Motor neuron (in vitro differentiated cells): Measurements from ENCODE around the gene WASF2. TPM values are rescaled to one million over a fixed set of nuclear protein-coding genes. Genes with fewer than 3 reads are reported as not detected.

Experiments
- ATAC-seq, 8 experiments: fragments of 200-7000 bp; cut with Tn5 transposase; replicated peaks in 6 of 8; 2 replicates each; pipeline ENCODE4 v1.8.0; 2021; ENCODE audit warnings: mild to moderate bottlenecking in 8 of 8, moderate library complexity in 8 of 8
- H3K27ac ChIP-seq, 2 donors: fragments of 250-450 bp; sonication (Bioruptor Pico); 2 replicates each; pipeline ENCODE4 v1.9.0; 2021; ENCODE audit warnings: antibody characterized with exemption in 2 of 2, mild to moderate bottlenecking in 2 of 2, moderate library complexity in 1 of 2
- H3K4me1 ChIP-seq, 2 donors: fragments of 250-450 bp; sonication (Bioruptor Pico); replicated peaks in 1 of 2; 2 replicates each; pipeline ENCODE4 v1.6.1; 2021; ENCODE audit warnings: antibody characterized with exemption in 2 of 2, mild to moderate bottlenecking in 2 of 2, moderate library complexity in 1 of 2
- H3K4me3 ChIP-seq, 5 donors: fragments of 250-450 bp; sonication (Bioruptor Pico); 2 replicates each; pipeline ENCODE4 v1.9.0; 2021; ENCODE audit warnings: antibody characterized with exemption in 5 of 5, mild to moderate bottlenecking in 5 of 5, moderate library complexity in 4 of 5
- WGBS, 10 experiments: fragments of 450-650 bp; shearing (Covaris generic); methylation state at CpG; one replicate each; pipeline ENCODE4 v1.0.0; 2022; 5-methylcytosine and 5-hydroxymethylcytosine counted together
- in situ Hi-C, 9 experiments: fragments of 400-800 bp; cut with MboI; loops; one replicate each; pipeline ENCODE4 v1.15.0; 2021; ENCODE audit warnings: low sequenced_read_pairs in 9 of 9, low pct_unique_long_range_greater_than_20kb in 2 of 9; ENCODE audit not compliant: unreplicated experiment in 9 of 9
- total RNA-seq, 8 experiments: library from RNA; unstranded; fragments of 300-600 nt; gene quantifications; 2 replicates each; pipeline versions ENCODE4 v1.2.3 to v1.2.4, GENCODE V29; 2022

Gene WASF2
- total RNA-seq, 8 experiments from 2014 or later = 11.8 to 38.3 (median 22.4) TPM

GRCh38 chr1:27366411-27367159 lies 123.4 kb downstream of the WASF2 start, which contains the start of gene MAP3K6:
TSS of gene MAP3K6 (minus strand) at chr1:27366961. CDS start at chr1:27366597, 364 bp downstream.
- in situ Hi-C loops = no loop called here
- H3K4me1 ChIP-seq = peaks cover 7 to 15% of the 10 kb centered on the region in 2 donors
- ATAC-seq = peak; percentile 55 to 84 (median 66)
- 0 to 8% (median 0%) methylated on average over 3 to 21 of the region's 67 CpGs; no CpG with 5 or more reads in 4 of the 10 experiments for WGBS, 10 experiments
- H3K27ac ChIP-seq = peak within 1 kb of the TSS; percentile 24 to 79
- peak within 1 kb of the TSS; percentile 34 to 56 (median 46) for H3K4me3 ChIP-seq

DNA sequence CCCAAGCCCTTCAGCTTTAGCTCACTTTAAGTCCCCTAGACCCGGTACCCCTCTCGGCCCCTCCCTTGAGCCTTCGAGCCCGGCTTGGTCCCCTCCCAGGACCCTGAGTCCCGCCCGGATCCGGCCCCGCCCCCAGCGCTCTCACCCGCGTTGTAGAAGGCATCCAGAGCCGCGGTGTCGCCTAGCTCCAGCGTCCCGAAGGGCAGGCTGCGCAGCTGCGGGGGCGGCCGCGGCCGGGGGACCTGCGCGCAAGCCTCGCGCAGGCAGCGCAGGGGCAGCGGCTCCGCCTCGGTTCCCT lies 123.9 kb downstream of the WASF2 start:
- H3K4me3 ChIP-seq = peak overlapping the region; percentile 34 to 56 (median 46)
- WGBS, 10 experiments = no CpG with 5 or more reads among the region's 30 CpGs
- peak; percentile 44 to 80 (median 76) for ATAC-seq
- H3K4me1 ChIP-seq = peaks cover 7 to 15% of the 10 kb centered on the region in 2 donors
- in situ Hi-C loops = no loop called here
- peak overlapping the region; percentile 24 to 79 for H3K27ac ChIP-seq

GRCh38 chr1:27365372-27366112 lies 124.4 kb downstream of the WASF2 start:
- H3K4me1 ChIP-seq = peaks cover 9 to 18% of the 10 kb centered on the region in 2 donors
- ATAC-seq = peak; percentile 43 to 70 (median 66)
- peak overlapping the region; percentile 34 to 56 (median 46) for H3K4me3 ChIP-seq
- H3K27ac ChIP-seq = peak overlapping the region; percentile 39 to 79
- 0 to 50% (median 5%) methylated on average over 2 to 7 of the region's 40 CpGs; no CpG with 5 or more reads in 5 of the 10 experiments for WGBS, 10 experiments
- in situ Hi-C loops = no loop called here

GRCh38 chr1:27364696-27365371 lies 125.1 kb downstream of the WASF2 start:
- H3K4me3 ChIP-seq = peak overlapping the region; percentile 34 to 56 (median 46)
- in situ Hi-C loops = no loop called here
- peaks cover 9 to 22% of the 10 kb centered on the region in 2 donors for H3K4me1 ChIP-seq
- H3K27ac ChIP-seq = peak overlapping the region; percentile 26 to 79
- 0 to 100% (median 61%) methylated on average over 1 to 4 of the region's 11 CpGs; no CpG with 5 or more reads in 4 of the 10 experiments for WGBS, 10 experiments
- no peak for ATAC-seq

- ATAC-seq = no peak
- in situ Hi-C loops = no loop called here
- 39 to 100% (median 88%) methylated on average over 1 to 14 of the region's 26 CpGs; no CpG with 5 or more reads in 1 of the 10 experiments for WGBS, 10 experiments
- Histone ChIP-seq H3K4me3 (no peak overlapping the region), H3K27ac (no peak overlapping the region), H3K4me1 (peaks cover 9 to 22% of the 10 kb centered on the region in 2 donors)
Measured at GRCh38 chr1:27363766-27364695, 125.9 kb downstream of the WASF2 start.

DNA sequence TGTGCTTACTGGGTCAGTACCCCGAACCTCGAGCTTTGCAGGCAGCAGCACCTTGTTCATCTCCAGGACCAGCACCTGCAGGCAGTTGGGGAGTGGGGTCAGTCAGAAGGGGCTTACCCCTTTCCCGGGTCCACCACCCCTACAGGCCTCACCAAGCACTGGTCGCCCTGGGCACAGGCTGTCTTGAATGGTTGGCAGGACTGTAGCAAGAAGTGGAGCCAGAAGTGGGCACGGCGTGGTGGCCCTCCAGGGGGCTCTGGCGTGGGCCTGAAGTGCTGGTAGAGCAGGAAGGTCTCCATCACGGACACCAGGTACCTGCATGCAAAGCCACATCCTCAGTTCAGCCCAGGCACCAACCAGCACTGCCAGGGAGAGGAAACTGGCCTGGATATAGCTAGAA lies 128.4 kb downstream of the WASF2 start:
- Histone ChIP-seq H3K4me3 (no peak overlapping the region), H3K4me1 (peaks cover 9 to 18% of the 10 kb centered on the region in 2 donors), H3K27ac (no peak overlapping the region)
- WGBS, 10 experiments = 76 to 100% (median 87%) methylated on average over 1 to 4 of the region's 8 CpGs; no CpG with 5 or more reads in 5 of the 10 experiments
- in situ Hi-C loops = no loop called here
- no peak for ATAC-seq

DNA sequence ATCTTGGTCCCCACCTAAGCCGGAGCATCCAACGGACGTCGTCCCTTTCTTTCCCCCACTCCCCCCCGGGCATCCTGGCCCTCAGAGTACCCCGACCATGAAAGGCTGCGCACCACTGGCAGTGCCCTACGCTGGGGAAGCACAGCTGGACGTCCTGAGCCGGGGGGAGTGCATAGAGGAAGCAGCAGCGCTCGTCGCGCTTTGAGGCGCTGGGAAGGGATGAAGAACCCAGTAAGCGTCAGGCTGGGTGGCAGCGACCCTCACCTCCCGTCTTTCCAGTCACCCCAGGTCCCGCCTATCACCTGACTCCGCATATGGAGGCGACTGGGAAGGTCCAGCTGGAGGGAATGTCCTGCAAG lies 128.9 kb downstream of the WASF2 start:
- WGBS, 10 experiments = 68 to 100% (median 92%) methylated on average over 2 to 12 of the region's 21 CpGs; no CpG with 5 or more reads in 2 of the 10 experiments
- Histone ChIP-seq H3K4me1 (peaks cover 9 to 18% of the 10 kb centered on the region in 2 donors), H3K4me3 (no peak overlapping the region), H3K27ac (no peak overlapping the region)
- no peak for ATAC-seq
- in situ Hi-C loops = no loop called here

GRCh38 chr1:27360159-27361043 lies 129.6 kb downstream of the WASF2 start:
- in situ Hi-C loops = no loop called here
- no peak overlapping the region for H3K27ac ChIP-seq
- 15 to 98% (median 20%) methylated on average over 2 to 19 of the region's 71 CpGs; no CpG with 5 or more reads in 4 of the 10 experiments for WGBS, 10 experiments
- H3K4me1 ChIP-seq = peaks cover 9 to 18% of the 10 kb centered on the region in 2 donors
- peak in 5 of 8 experiments; percentile 2 to 45 (median 24) for ATAC-seq
- peak overlapping the region in 3 of 5 donors; percentile 8 to 17 (median 16) for H3K4me3 ChIP-seq

- Histone ChIP-seq H3K4me1 (peaks cover 4 to 13% of the 10 kb centered on the region in 2 donors), H3K4me3 (peak overlapping the region in 1 of 5 donors; percentile 17), H3K27ac (no peak overlapping the region)
- 0 to 100% (median 59%) methylated on average over 1 to 8 of the region's 9 CpGs; no CpG with 5 or more reads in 5 of the 10 experiments for WGBS, 10 experiments
- ATAC-seq = peak in 1 of 8 experiments; percentile 0
- in situ Hi-C loops = no loop called here
Measured at GRCh38 chr1:27359822-27360158, 130.2 kb downstream of the WASF2 start.

- in situ Hi-C loops = no loop called here
- peaks cover 3 to 10% of the 10 kb centered on the region in 2 donors for H3K4me1 ChIP-seq
- no peak overlapping the region for H3K4me3 ChIP-seq
- no peak overlapping the region for H3K27ac ChIP-seq
- ATAC-seq = no peak
- 80 to 100% (median 97%) methylated on average over 1 to 5 of the region's 5 CpGs; no CpG with 5 or more reads in 3 of the 10 experiments for WGBS, 10 experiments
Measured at GRCh38 chr1:27358928-27359313, 131.0 kb downstream of the WASF2 start.

GRCh38 chr1:27358038-27358927 lies 131.7 kb downstream of the WASF2 start:
- WGBS, 10 experiments = 80 to 93% (median 88%) methylated on average over 1 to 15 of the region's 21 CpGs; no CpG with 5 or more reads in 6 of the 10 experiments
- in situ Hi-C loops = no loop called here
- H3K27ac ChIP-seq = no peak overlapping the region
- no peak overlapping the region for H3K4me3 ChIP-seq
- H3K4me1 ChIP-seq = peaks cover 3 to 10% of the 10 kb centered on the region in 2 donors
- no peak for ATAC-seq
